ENCODE measurements around the gene ULK3.

DNA sequence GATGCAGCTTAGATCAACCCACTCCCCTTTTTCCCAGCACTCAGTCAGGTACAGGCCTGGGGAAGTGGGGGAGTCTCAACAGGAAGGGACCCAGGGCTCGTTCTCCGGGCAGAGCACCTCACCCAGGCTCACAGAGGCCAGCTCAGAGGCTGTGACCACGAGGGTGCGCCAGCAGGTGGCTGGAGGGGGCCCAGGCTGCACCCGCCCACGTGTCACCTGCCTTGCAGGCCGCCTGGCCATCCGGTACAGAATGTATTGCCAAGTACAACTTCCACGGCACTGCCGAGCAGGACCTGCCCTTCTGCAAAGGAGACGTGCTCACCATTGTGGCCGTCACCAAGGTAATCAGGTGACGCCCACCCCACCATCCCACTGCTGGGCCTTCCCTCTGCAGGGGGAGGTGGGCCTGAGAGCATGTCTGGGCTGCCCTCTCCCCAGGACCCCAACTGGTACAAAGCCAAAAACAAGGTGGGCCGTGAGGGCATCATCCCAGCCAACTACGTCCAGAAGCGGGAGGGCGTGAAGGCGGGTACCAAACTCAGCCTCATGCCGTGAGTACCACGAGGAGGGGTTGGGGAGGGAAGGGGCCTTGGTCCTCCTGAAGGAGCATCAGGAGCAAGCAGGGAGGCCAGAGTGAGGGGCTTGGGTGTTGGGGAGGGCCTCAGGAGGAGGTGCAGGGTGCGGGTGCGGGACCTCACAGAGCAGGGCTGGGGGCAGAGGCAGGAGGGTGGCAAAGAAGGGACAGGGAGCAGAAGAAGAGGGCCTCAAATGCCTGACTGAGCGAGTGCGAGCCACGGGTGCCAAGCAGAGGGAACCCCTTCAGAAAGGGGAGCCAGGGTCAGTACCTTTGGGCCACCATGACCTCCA, 44.3 kb downstream of the ULK3 start:
- TF ChIP-seq, protein P1, sequence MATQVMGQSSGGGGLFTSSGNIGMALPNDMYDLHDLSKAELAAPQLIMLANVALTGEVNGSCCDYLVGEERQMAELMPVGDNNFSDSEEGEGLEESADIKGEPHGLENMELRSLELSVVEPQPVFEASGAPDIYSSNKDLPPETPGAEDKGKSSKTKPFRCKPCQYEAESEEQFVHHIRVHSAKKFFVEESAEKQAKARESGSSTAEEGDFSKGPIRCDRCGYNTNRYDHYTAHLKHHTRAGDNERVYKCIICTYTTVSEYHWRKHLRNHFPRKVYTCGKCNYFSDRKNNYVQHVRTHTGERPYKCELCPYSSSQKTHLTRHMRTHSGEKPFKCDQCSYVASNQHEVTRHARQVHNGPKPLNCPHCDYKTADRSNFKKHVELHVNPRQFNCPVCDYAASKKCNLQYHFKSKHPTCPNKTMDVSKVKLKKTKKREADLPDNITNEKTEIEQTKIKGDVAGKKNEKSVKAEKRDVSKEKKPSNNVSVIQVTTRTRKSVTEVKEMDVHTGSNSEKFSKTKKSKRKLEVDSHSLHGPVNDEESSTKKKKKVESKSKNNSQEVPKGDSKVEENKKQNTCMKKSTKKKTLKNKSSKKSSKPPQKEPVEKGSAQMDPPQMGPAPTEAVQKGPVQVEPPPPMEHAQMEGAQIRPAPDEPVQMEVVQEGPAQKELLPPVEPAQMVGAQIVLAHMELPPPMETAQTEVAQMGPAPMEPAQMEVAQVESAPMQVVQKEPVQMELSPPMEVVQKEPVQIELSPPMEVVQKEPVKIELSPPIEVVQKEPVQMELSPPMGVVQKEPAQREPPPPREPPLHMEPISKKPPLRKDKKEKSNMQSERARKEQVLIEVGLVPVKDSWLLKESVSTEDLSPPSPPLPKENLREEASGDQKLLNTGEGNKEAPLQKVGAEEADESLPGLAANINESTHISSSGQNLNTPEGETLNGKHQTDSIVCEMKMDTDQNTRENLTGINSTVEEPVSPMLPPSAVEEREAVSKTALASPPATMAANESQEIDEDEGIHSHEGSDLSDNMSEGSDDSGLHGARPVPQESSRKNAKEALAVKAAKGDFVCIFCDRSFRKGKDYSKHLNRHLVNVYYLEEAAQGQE (IDR thresholded peaks at IDR 0.05; ENCODE audit: low read depth): no peak
- TF ChIP-seq FOXM1 (IDR thresholded peaks at IDR 0.05; ENCODE audit: borderline replicate concordance, low read depth) (no peak), ZBTB7A (IDR thresholded peaks at IDR 0.05; ENCODE audit: low read depth) (no peak), CEBPB (IDR thresholded peaks at IDR 0.05) (no peak), TEAD4 (IDR thresholded peaks at IDR 0.05) (no peak), TAF1 (IDR thresholded peaks at IDR 0.05; ENCODE audit: low read depth) (no peak)
- TF ChIP-seq, protein P2, sequence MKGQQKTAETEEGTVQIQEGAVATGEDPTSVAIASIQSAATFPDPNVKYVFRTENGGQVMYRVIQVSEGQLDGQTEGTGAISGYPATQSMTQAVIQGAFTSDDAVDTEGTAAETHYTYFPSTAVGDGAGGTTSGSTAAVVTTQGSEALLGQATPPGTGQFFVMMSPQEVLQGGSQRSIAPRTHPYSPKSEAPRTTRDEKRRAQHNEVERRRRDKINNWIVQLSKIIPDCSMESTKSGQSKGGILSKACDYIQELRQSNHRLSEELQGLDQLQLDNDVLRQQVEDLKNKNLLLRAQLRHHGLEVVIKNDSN (IDR thresholded peaks at IDR 0.05): no peak
